ACHN (cell line): ENCODE results near the gene GMNC.
"Not testable (repeated sequence)": the region's sequence is repeated elsewhere in the genome, so short reads cannot be mapped to it uniquely, and the experiment has no call there.

ENCODE experiments used
- DNase-seq: peaks from one replicate; pipeline ENCODE4 v3.0.0-alpha.2; 2015
- in situ Hi-C: cut with HindIII; loops from 2 replicates; pipeline ENCODE4 v1.10.0; 2017; ENCODE audit warnings: low sequenced_read_pairs, low pct_ligation_motif_present, low pct_unique_long_range_greater_than_20kb

Gene GMNC, protein sequence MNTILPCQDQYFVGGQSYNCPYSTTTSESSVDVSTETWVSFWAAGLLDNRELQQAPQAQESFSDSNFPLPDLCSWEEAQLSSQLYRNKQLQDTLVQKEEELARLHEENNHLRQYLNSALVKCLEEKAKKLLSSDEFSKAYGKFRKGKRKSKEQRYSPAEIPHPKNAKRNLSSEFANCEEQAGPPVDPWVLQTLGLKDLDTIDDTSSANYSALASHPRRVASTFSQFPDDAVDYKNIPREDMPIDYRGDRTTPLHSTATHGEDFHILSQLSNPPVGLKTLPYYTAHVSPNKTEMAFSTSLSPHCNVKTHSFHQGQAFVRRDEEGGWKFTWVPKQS

DNA sequence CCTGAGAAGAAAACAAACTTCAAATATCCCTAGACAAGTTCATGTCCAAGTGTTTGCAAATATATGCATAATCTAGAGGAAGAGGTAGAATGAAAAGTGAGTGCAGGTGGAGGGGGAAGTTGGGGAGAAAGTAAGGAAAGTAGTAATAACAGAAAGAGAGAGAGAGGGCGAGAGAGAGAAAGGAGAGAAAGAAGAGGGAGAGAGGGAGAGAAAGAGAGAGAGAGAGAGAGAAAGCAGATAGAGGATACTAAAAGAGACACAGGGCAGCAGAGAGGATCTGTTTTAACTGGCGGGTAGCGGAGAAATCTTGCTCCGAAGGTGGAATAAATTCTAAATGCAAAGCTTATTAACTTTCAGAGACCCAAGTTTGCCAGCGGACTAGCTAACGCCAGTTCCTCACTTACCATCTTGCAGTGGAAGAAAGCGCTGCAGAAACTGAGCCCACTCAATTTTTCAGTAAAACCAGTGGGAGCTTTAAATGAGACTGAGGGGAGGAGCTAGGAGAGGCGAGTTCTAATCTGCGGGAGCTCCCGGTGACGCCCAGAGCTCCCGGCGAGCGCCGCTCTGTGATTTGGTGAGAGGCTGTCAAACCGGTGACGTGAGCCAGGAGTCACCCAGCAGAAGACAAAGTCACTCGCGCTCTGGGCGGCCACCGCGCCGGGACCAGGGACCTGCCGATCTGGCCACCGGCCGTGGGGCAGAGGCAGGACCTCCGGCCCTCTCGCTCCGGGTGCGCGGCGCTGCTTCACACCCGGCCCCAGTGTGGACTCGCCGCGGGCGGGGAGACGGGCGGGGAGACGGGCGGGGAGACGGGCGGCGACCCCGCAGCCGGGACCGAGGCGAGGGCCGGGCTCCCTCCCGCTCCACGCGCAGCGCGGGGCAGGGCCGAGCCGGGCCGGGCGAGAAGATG is at the start of gene GMNC:
TSS of gene GMNC (minus strand) at position 486 of the 910 bp plus-strand sequence. CDS start at position 407, 79 bp downstream.
- in situ Hi-C loops: no loop called here
- DNase-seq: peak; percentile 73

GRCh38 chr3:190911382-190911781 is 48.9 kb upstream of the GMNC start:
- in situ Hi-C loops: no loop called here
- DNase-seq: no peak

DNA sequence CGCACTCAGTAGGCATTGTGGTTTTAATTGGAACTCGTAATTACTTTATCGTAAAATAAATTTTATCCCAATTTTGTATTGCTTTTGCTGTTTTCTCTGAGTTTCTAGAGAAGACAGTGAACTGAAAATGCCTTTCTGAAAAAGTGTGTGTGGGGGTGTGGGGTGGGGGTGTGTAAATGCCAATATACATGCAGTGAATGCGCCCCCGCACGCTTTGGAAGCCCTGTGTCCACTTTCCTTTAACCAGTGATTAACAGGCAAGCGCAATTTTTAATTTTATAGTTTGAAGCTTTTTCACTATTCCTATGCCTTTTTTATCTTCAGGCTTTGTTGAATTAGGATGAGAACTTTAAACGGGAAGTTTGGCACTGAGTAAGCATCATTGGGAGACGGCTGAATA is 47.4 kb upstream of the GMNC start:
- no peak for DNase-seq
- in situ Hi-C loops: no loop called here

GRCh38 chr3:190903156-190903555 is 40.7 kb upstream of the GMNC start:
- DNase-seq: no peak

DNA sequence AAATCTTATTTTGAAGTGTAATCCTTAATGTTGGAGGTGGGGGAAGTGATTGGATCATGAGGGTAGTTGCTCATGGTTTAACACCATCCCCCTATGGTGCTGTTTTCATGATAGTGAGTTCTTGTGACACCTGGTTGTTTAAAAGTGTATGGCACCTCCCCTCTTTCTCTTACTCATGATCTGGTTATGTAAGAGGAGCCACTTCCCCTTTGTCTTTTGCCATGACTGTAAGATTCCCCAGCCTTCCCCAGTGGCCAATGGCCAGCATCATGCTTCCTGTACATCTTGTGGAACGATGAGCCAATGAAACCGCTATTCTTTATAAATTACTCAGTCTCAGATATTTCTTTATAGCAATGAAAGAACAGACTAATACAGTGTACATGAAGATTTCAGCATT is 39.8 kb upstream of the GMNC start:
- in situ Hi-C loops: no loop called here
- no peak for DNase-seq

More at GRCh38 chr3:190903156-190903555, 40.7 kb upstream of the GMNC start:
- in situ Hi-C loops: no loop called here

GRCh38 chr3:190892395-190892902 is 30.0 kb upstream of the GMNC start:
- no peak for DNase-seq
- in situ Hi-C loops: no loop called here

GRCh38 chr3:190886945-190887344 is 24.5 kb upstream of the GMNC start:
- DNase-seq: peak; percentile 50

GRCh38 chr3:190883973-190884832 is 21.7 kb upstream of the GMNC start:
- DNase-seq: peak; percentile 68
- in situ Hi-C loops: no loop called here

More at GRCh38 chr3:190886945-190887344, 24.5 kb upstream of the GMNC start:
- in situ Hi-C loops: no loop called here

GRCh38 chr3:190883141-190883540 is 20.6 kb upstream of the GMNC start:
- DNase-seq: no peak
- in situ Hi-C loops: no loop called here

DNA sequence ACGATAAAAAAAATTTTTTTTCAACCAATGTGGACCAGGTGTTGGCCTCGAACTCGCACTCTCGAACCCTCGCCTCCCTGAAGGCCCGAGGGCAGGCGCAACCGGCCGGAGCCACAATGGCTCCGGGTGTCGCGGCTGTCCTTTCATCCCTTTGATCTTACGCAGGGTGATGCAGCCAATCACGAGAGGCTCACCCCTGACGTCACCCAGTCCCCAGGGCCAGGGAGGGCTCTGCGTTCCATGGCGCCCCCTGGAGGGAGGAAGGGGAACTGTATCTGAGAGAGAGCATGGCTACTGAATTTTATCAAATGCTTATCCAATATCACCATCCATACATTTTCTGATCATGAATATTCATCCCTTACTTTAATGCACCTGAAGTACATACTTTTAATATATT is 15.4 kb upstream of the GMNC start:
- no peak for DNase-seq
- in situ Hi-C loops: no loop called here

- DNase-seq, in situ Hi-C loops: not testable (repeated sequence)
Observed at GRCh38 chr3:190876433-190876832, 13.9 kb upstream of the GMNC start.

GRCh38 chr3:190875061-190875460 is 12.6 kb upstream of the GMNC start:
- DNase-seq, in situ Hi-C loops: not testable (repeated sequence)

DNA sequence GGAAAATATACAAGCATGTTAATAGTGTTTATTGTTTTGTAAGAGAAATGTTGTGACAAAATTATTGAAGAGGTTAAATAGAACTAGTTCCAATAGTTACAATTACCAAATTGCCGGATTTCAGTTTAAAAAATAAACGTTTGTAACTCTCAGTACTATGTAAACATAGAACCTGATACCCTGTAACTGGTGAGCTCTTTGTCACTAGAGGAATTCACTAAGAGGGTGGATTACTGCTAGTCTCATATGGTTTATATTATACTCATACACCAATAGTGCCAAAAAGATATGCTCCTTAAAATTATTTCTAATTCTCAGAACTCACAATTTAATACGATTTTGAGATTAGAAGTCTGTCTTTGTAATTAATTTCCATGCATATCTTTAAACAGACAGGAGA is 7.6 kb upstream of the GMNC start:
- in situ Hi-C loops: no loop called here

GRCh38 chr3:190867071-190867470 is 4.6 kb upstream of the GMNC start:
- DNase-seq: no peak
- in situ Hi-C loops: no loop called here

More for the DNA sequence above, 7.6 kb upstream of the GMNC start:
- no peak for DNase-seq

- in situ Hi-C loops: no loop called here
- DNase-seq: peak; percentile 56
Observed at GRCh38 chr3:190865828-190866227, 3.3 kb upstream of the GMNC start.

GRCh38 chr3:190865419-190865818 is 2.9 kb upstream of the GMNC start:
- peak; percentile 38 for DNase-seq
- in situ Hi-C loops: no loop called here

GRCh38 chr3:190864002-190864401 is 1.5 kb upstream of the GMNC start:
- no peak for DNase-seq
- in situ Hi-C loops: no loop called here

DNA sequence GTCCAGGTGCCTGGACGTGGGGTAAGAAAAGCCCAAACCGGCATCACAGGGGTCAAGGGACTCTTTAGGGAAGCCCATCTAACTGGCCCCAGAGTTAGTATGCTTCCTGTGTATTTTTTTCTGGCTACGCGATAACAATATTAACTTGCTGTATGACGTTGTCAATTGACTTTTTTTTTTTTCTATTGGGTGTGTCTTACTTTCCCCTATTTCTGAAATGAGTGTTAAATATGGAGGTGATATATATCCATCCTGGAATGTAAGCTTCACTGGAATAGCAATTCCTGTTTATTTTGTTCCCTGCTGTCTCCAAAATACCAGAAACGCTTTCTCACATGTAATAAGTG is 598 bp upstream of the GMNC start:
- in situ Hi-C loops: no loop called here
- DNase-seq: peak; percentile 29
